GM12878 (cell line): Measurements from ENCODE around the gene OR2AE1. TPM values are rescaled to one million over a fixed set of nuclear protein-coding genes. Genes with fewer than 3 reads are reported as not detected.

Experiments
- ATAC-seq: fragments of 200-7000 bp; cut with Tn5 transposase; 3 replicates; pipeline ENCODE4 v1.9.1; 2020; ENCODE audit warnings: mild to moderate bottlenecking, moderate library complexity
- BruUV-seq: library from RNA; stranded (reverse); fragments of 400-500 nt; replicated peaks from 2 replicates; lab custom pipeline; 2021; lab: Mats Ljungman, UMichigan
- CTCF ChIA-PET: fragments of 300-600 bp; sonication (Branson Sonifier 250); formaldehyde crosslinking; extraction: SDS; loops from one replicate; lab custom pipeline; 2021; ENCODE audit warnings: inconsistent platforms; lab: Yijun Ruan, JAX
- POLR2A ChIA-PET: fragments of 350-600 bp; formaldehyde crosslinking; extraction: SDS; loops from one replicate; lab custom pipeline; 2021; ENCODE audit warnings: inconsistent platforms; lab: Charles Lee
- RAD21 ChIA-PET: fragments of 300-600 bp; sonication (Branson Sonifier 250); formaldehyde crosslinking; loops from one replicate; lab custom pipeline; 2023; ENCODE audit warnings: antibody characterized with exemption; ENCODE audit not compliant: unreplicated experiment; lab: Charles Lee
- SMC1A ChIA-PET: fragments of 300-600 bp; sonication (Branson Sonifier 250); formaldehyde crosslinking; loops from one replicate; lab custom pipeline; 2023; ENCODE audit not compliant: unreplicated experiment, uncharacterized antibody; lab: Charles Lee
- DNase-seq: peaks from one replicate; pipeline ENCODE4 v3.0.0-alpha.2; 2011; ENCODE audit warnings: low read depth, low spot score
- FAIRE-seq: peaks from 3 replicates; lab custom pipeline; 2011; peaks lifted over from hg19 to GRCh38; lab: Jason Lieb, UNC
- H2AFZ ChIP-seq: 2 replicates; pipeline ENCODE4 v1.6.0; 2011; ENCODE audit warnings: low read depth, low read length, control low read depth; ENCODE audit not compliant: control insufficient read depth
- H3K27ac ChIP-seq: 2 replicates; pipeline ENCODE4 v1.5.1; 2011; ENCODE audit warnings: control low read depth; ENCODE audit not compliant: control insufficient read depth, insufficient read depth
- H3K27me3 ChIP-seq, 2 experiments: replicated peaks in 1 of 2; 2 replicates each; pipeline versions ENCODE4 v1.6.0 to v1.6.1; 2011; ENCODE audit warnings: low read length in 1 of 2; ENCODE audit not compliant: control insufficient read depth in 2 of 2, insufficient read depth in 2 of 2
- H3K36me3 ChIP-seq, 2 experiments: 2 replicates each; pipeline ENCODE4 v1.5.1; 2011; ENCODE audit warnings: low read length in 1 of 2; ENCODE audit not compliant: control insufficient read depth in 2 of 2, insufficient read depth in 2 of 2
- H3K4me1 ChIP-seq: 2 replicates; pipeline ENCODE4 v1.6.1; 2011; ENCODE audit warnings: mild to moderate bottlenecking, low read length, moderate library complexity, mixed read lengths; ENCODE audit not compliant: control insufficient read depth, insufficient read depth
- H3K4me2 ChIP-seq: 2 replicates; pipeline ENCODE4 v1.6.0; 2011; ENCODE audit warnings: control low read depth; ENCODE audit not compliant: control insufficient read depth, insufficient read depth
- H3K4me3 ChIP-seq: fragments of 200-600 bp; sonication (generic); 2 replicates; pipeline ENCODE4 v1.5.1; 2016
- H3K79me2 ChIP-seq: 2 replicates; pipeline ENCODE4 v1.6.0; 2011; ENCODE audit warnings: low read length; ENCODE audit not compliant: control insufficient read depth, insufficient read depth
- H3K9ac ChIP-seq: 2 replicates; pipeline ENCODE4 v1.8.0; 2011; ENCODE audit warnings: low read length, control low read depth, mixed read lengths; ENCODE audit not compliant: control insufficient read depth, insufficient read depth
- H3K9me3 ChIP-seq: replicated peaks from 3 replicates; pipeline ENCODE4 v1.5.1; 2011; ENCODE audit warnings: mild to moderate bottlenecking, low read length; ENCODE audit not compliant: control insufficient read depth, insufficient read depth
- H4K20me1 ChIP-seq: 2 replicates; pipeline ENCODE4 v1.6.0; 2011; ENCODE audit not compliant: control insufficient read depth, insufficient read depth
- CBX3 ChIP-seq: fragments of 200-600 bp; sonication (generic); IDR thresholded peaks from 2 replicates; pipeline ENCODE4 v1.6.1; 2016; ENCODE audit warnings: low read depth, borderline replicate concordance
- CREM ChIP-seq: IDR thresholded peaks from 2 replicates; pipeline ENCODE4 v1.6.1; 2014; ENCODE audit warnings: antibody characterized with exemption, low read depth
- DPF2 ChIP-seq: fragments of 450-650 bp; IDR thresholded peaks from 2 replicates; pipeline ENCODE4 v1.6.1; 2017; ENCODE audit warnings: mild to moderate bottlenecking
- ESRRA ChIP-seq: IDR thresholded peaks from 2 replicates; pipeline ENCODE4 v1.6.1; 2012; ENCODE audit warnings: mild to moderate bottlenecking, low read length, improper control_type of control experiment
- MEF2A ChIP-seq: IDR thresholded peaks from 2 replicates; pipeline ENCODE4 v1.6.1; 2011; ENCODE audit warnings: low read depth, mild to moderate bottlenecking, low read length, moderate library complexity; ENCODE audit not compliant: insufficient read depth
- NBN ChIP-seq: fragments of 450-650 bp; IDR thresholded peaks from 2 replicates; pipeline ENCODE4 v1.6.1; 2016
- NRF1 ChIP-seq: conservative IDR thresholded peaks from 2 replicates; pipeline ENCODE4 v1.6.1; 2011; ENCODE audit warnings: mild to moderate bottlenecking, low read depth, low read length, improper control_type of control experiment
- SIX5 ChIP-seq: IDR thresholded peaks from 2 replicates; pipeline ENCODE4 v1.6.1; 2011; ENCODE audit warnings: mild to moderate bottlenecking, low read depth, low read length, moderate library complexity; ENCODE audit not compliant: severe bottlenecking
- SMAD5 ChIP-seq: IDR thresholded peaks from 2 replicates; pipeline ENCODE4 v1.6.1; 2016; ENCODE audit warnings: antibody characterized with exemption, low read depth
- SREBF2 ChIP-seq: IDR thresholded peaks from 2 replicates; pipeline ENCODE4 v1.6.1; 2012; ENCODE audit warnings: mild to moderate bottlenecking, low read length
- SRF ChIP-seq, 2 experiments: IDR thresholded peaks; 2 replicates each; pipeline ENCODE4 v1.6.1; 2011; ENCODE audit warnings: low read depth in 2 of 2, low read length in 2 of 2, mild to moderate bottlenecking in 1 of 2, moderate library complexity in 1 of 2
- TCF7 ChIP-seq: IDR thresholded peaks from 2 replicates; pipeline ENCODE4 v1.6.1; 2014; ENCODE audit warnings: antibody characterized with exemption, borderline replicate concordance
- YY1 ChIP-seq: IDR thresholded peaks from 2 replicates; pipeline ENCODE4 v1.6.1; 2011; ENCODE audit warnings: low read depth, mild to moderate bottlenecking, low read length
- WGBS: methylation state at CpG from one replicate; pipeline ENCODE4 v1.1.6; 2016; ENCODE audit warnings: low lambda C conversion rate; ENCODE audit not compliant: insufficient replicate concordance, insufficient coverage; ENCODE audit errors: missing lambda C conversion rate; 5-methylcytosine and 5-hydroxymethylcytosine counted together
- in situ Hi-C: fragments of 300-500 bp; cut with MboI; formaldehyde crosslinking; loops from 9 replicates; pipeline ENCODE4 v1.14.3; 2018; ENCODE audit warnings: mixed read lengths
- intact Hi-C: fragments of 100-400 bp; cut with micrococcal nuclease; formaldehyde crosslinking; loops from one replicate; pipeline ENCODE4 v1.14.2; 2022; ENCODE audit not compliant: unreplicated experiment
- polyA plus RNA-seq, 11 experiments: library from polyadenylated mRNA; depleted of rRNA in 4 of 11; unstranded in 6 of 11; stranded (reverse) in 5 of 11; fragments of >200 nt; fragmentation: Nextera tagmentation in 4 of 11; fragmentation: Illumina TruSeq in 1 of 11; extraction: Ambion mirVana in 4 of 11; extraction: Trizol in 1 of 11; gene quantifications; 1 replicate in 1 of 11; 2 replicates in 10 of 11; pipeline versions ENCODE4 v1.2.1 to v1.2.3, GENCODE V29; 2011 to 2016; ENCODE audit warnings: inconsistent platforms in 2 of 11, missing spikeins in 2 of 11, low read depth in 1 of 11
- total RNA-seq, 4 experiments: library from RNA; depleted of rRNA in 3 of 4; stranded (reverse); fragments of >200 nt in 3 of 4; fragmentation: Illumina TruSeq in 1 of 4; extraction: Trizol in 1 of 4; gene quantifications; 2 replicates each; pipeline versions ENCODE4 v1.2.1 to v1.2.3, GENCODE V29; 2013 to 2021
- TF ChIP-seq, protein P1 (sequence below): fragments of 450-650 bp; IDR thresholded peaks from 2 replicates; pipeline ENCODE4 v1.6.1; 2017; ENCODE audit warnings: borderline replicate concordance
- TF ChIP-seq, protein P2 (sequence below): fragments of 450-650 bp; formaldehyde crosslinking; IDR thresholded peaks from 2 replicates; pipeline ENCODE4 v1.4.0; 2020; ENCODE audit warnings: mild to moderate bottlenecking, moderate library complexity
- TF ChIP-seq, protein P3 (sequence below): fragments of 450-650 bp; IDR thresholded peaks from 2 replicates; pipeline ENCODE4 v1.6.1; 2018; ENCODE audit warnings: borderline replicate concordance, mild to moderate bottlenecking; ENCODE audit not compliant: partially characterized antibody

Gene OR2AE1
- total and polyA plus RNA-seq, 10 of the 15 experiments (the other 5 are each of a cell fraction or from before 2014, with no cell fraction given) = 0.05 to 0.34 (median 0.18) TPM; not detected in 4

DNA sequence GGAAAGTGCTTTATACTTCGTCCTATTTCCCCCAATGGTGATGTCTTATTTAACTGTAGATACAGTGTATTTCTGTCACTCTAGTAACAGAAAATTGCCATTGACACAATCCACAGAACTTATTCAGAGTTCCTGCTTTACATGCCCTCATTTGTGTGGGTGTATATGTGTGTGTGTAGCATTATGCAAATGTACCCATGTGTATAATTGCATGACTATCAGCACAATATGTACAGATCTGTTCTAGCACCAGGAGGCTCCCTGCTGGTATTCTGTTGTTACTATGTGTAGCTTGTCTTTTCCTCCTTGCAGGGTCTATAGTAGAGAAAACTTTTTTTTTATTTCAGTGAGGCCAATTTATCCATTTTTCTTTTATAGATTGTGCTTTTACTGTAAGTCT lies 32.5 kb downstream of the OR2AE1 start:
- Histone ChIP-seq H3K9ac (no peak overlapping the region), H3K79me2 (no peaks in the 10 kb centered on the region), H3K27me3 (no peaks in the 10 kb centered on the region; a peak in 2 of 4 replicates), H3K27ac (no peak overlapping the region), H3K36me3 (no peaks in the 10 kb centered on the region), H3K9me3 (no peaks in the 10 kb centered on the region), H3K4me2 (no peak overlapping the region), H2AFZ (no peak overlapping the region), H3K4me1 (no peaks in the 10 kb centered on the region), H3K4me3 (no peak overlapping the region), H4K20me1 (no peaks in the 10 kb centered on the region)
- TF ChIP-seq, protein P1, sequence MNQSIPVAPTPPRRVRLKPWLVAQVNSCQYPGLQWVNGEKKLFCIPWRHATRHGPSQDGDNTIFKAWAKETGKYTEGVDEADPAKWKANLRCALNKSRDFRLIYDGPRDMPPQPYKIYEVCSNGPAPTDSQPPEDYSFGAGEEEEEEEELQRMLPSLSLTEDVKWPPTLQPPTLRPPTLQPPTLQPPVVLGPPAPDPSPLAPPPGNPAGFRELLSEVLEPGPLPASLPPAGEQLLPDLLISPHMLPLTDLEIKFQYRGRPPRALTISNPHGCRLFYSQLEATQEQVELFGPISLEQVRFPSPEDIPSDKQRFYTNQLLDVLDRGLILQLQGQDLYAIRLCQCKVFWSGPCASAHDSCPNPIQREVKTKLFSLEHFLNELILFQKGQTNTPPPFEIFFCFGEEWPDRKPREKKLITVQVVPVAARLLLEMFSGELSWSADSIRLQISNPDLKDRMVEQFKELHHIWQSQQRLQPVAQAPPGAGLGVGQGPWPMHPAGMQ = no peak
- TF ChIP-seq NRF1 = no peak
- no peak for TF ChIP-seq SMAD5
- TF ChIP-seq, protein P2, sequence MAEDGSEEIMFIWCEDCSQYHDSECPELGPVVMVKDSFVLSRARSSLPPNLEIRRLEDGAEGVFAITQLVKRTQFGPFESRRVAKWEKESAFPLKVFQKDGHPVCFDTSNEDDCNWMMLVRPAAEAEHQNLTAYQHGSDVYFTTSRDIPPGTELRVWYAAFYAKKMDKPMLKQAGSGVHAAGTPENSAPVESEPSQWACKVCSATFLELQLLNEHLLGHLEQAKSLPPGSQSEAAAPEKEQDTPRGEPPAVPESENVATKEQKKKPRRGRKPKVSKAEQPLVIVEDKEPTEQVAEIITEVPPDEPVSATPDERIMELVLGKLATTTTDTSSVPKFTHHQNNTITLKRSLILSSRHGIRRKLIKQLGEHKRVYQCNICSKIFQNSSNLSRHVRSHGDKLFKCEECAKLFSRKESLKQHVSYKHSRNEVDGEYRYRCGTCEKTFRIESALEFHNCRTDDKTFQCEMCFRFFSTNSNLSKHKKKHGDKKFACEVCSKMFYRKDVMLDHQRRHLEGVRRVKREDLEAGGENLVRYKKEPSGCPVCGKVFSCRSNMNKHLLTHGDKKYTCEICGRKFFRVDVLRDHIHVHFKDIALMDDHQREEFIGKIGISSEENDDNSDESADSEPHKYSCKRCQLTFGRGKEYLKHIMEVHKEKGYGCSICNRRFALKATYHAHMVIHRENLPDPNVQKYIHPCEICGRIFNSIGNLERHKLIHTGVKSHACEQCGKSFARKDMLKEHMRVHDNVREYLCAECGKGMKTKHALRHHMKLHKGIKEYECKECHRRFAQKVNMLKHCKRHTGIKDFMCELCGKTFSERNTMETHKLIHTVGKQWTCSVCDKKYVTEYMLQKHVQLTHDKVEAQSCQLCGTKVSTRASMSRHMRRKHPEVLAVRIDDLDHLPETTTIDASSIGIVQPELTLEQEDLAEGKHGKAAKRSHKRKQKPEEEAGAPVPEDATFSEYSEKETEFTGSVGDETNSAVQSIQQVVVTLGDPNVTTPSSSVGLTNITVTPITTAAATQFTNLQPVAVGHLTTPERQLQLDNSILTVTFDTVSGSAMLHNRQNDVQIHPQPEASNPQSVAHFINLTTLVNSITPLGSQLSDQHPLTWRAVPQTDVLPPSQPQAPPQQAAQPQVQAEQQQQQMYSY = no peak
- TF ChIP-seq ESRRA = no peak
- TF ChIP-seq MEF2A = no peak
- no peak for TF ChIP-seq DPF2
- TF ChIP-seq SIX5 = no peak
- TF ChIP-seq SRF (IDR thresholded peaks at IDR 0.05; ENCODE audit: low read depth in 2 of 2, low read length in 2 of 2) = no peak
- no peak for TF ChIP-seq SREBF2
- TF ChIP-seq YY1 = no peak
- no peak for TF ChIP-seq CREM
- no peak for TF ChIP-seq TCF7
- TF ChIP-seq, protein P3, sequence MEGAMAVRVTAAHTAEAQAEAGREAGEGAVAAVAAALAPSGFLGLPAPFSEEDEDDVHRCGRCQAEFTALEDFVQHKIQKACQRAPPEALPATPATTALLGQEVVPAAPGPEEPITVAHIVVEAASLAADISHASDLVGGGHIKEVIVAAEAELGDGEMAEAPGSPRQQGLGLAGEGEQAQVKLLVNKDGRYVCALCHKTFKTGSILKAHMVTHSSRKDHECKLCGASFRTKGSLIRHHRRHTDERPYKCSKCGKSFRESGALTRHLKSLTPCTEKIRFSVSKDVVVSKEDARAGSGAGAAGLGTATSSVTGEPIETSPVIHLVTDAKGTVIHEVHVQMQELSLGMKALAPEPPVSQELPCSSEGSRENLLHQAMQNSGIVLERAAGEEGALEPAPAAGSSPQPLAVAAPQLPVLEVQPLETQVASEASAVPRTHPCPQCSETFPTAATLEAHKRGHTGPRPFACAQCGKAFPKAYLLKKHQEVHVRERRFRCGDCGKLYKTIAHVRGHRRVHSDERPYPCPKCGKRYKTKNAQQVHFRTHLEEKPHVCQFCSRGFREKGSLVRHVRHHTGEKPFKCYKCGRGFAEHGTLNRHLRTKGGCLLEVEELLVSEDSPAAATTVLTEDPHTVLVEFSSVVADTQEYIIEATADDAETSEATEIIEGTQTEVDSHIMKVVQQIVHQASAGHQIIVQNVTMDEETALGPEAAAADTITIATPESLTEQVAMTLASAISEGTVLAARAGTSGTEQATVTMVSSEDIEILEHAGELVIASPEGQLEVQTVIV = no peak
- no peak for TF ChIP-seq CBX3
- TF ChIP-seq NBN = no peak
- in situ Hi-C loops (no loop called here), intact Hi-C loops (no loop called here)
- ChIA-PET POLR2A (no interaction called here), RAD21 (no interaction called here), SMC1A (no interaction called here), CTCF (no interaction called here)
- no TSS peak for BruUV-seq
- no peak for FAIRE-seq
- ATAC-seq = no peak
- DNase-seq = no peak
- WGBS = 0% methylated on average over 1 of the region's 1 CpG
